SU-DHL-6 (cell line): Measurements from ENCODE around the gene PUM1.

ENCODE experiments used
- EZH2phosphoT487 ChIP-seq: fragments of 200-600 bp; sonication (generic), shearing (Covaris generic); conservative IDR thresholded peaks from 2 replicates; pipeline ENCODE4 v1.6.1; 2018; ENCODE audit warnings: mild to moderate bottlenecking, antibody characterized with exemption, low read length, moderate library complexity, mixed read lengths
- TF ChIP-seq, protein P1 (sequence below): fragments of 200-600 bp; sonication (generic); IDR thresholded peaks from one replicate; pipeline ENCODE4 v1.5.1; 2017; ENCODE audit warnings: antibody characterized with exemption, mild to moderate bottlenecking, low read length, moderate library complexity; ENCODE audit not compliant: insufficient read depth, poor library complexity, severe bottlenecking

- TF ChIP-seq, protein P1, sequence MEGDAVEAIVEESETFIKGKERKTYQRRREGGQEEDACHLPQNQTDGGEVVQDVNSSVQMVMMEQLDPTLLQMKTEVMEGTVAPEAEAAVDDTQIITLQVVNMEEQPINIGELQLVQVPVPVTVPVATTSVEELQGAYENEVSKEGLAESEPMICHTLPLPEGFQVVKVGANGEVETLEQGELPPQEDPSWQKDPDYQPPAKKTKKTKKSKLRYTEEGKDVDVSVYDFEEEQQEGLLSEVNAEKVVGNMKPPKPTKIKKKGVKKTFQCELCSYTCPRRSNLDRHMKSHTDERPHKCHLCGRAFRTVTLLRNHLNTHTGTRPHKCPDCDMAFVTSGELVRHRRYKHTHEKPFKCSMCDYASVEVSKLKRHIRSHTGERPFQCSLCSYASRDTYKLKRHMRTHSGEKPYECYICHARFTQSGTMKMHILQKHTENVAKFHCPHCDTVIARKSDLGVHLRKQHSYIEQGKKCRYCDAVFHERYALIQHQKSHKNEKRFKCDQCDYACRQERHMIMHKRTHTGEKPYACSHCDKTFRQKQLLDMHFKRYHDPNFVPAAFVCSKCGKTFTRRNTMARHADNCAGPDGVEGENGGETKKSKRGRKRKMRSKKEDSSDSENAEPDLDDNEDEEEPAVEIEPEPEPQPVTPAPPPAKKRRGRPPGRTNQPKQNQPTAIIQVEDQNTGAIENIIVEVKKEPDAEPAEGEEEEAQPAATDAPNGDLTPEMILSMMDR = no peak
- TF ChIP-seq EZH2phosphoT487 = no peak
Observed at GRCh38 chr1:30988045-30988444, 77.5 kb downstream of the PUM1 start.
